ENCODE results near the gene TRIL. TPM values are rescaled to one million over a fixed set of nuclear protein-coding genes. Genes with fewer than 3 reads are reported as not detected.

TRIL gene
- total and polyA plus RNA-seq, 2 of the 13 experiments (the other 11 are each of a cell fraction or from before 2014, with no cell fraction given) = 0.18 to 0.40 TPM

DNA sequence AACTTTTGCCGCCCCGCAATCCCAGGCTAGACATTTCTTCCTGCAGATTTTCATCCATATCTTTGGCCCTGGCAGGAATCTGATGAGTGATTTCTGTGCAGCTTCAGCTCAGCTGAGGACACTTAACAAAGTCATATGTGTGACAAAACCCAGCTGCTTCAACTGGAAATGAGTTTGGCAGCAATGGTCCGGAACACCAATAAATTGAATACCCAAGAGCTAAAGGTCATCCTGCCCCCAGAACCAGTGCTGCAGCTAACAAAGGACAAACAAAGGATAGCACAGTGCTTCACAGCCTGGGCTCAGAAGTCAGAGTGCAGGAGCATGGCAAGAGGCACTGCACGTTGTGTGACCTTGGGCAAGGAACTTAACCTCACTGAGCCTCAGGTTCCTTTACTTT is 40.0 kb upstream of the TRIL start:
- intact Hi-C loops (cut with micrococcal nuclease; ENCODE audit: unreplicated experiment) (no loop called here), in situ Hi-C loops (cut with HindIII; ENCODE audit: extremely low pct_ligation_motif_present, low pct_unique_long_range_greater_than_20kb) (no loop called here)
- Histone ChIP-seq H3K27me3 (ENCODE audit: control insufficient read depth in 1 of 2, insufficient read depth in 2 of 2, low read length in 2 of 2) (no peaks in the 10 kb centered on the region), H3K27ac (ENCODE audit: extremely low read length, insufficient read depth, low read length) (peak overlapping the region; percentile 20), H3K4me2 (ENCODE audit: low read depth, low read length) (no peak overlapping the region), H2AFZ (ENCODE audit: low read length) (no peak overlapping the region), H4K20me1 (ENCODE audit: insufficient read depth, low read length) (no peaks in the 10 kb centered on the region), H3K9me3 (ENCODE audit: low read length) (no peaks in the 10 kb centered on the region), H3K36me3 (replicated peaks in 1 of 2; ENCODE audit: control insufficient read depth in 1 of 2, insufficient read depth in 2 of 2, low read length in 2 of 2) (no peaks in the 10 kb centered on the region), H3K9ac (ENCODE audit: insufficient read depth, low read depth, low read length) (no peak overlapping the region), H3K79me2 (ENCODE audit: insufficient read depth, low read length) (no peaks in the 10 kb centered on the region), H3K4me3 (replicated peaks in 1 of 3; ENCODE audit: insufficient read depth in 1 of 3, low read depth in 2 of 3, low read length in 3 of 3) (no peak overlapping the region), H3K4me1 (ENCODE audit: insufficient read depth, low read length) (peaks cover 14% of the 10 kb centered on the region)
- POLR2A ChIA-PET = interaction anchor here (1.1 kb wide), 1 partner anchor 41 kb away, joined by 3 read pairs; no protein-coding TSS in a partner anchor
- peak; percentile 89 for ATAC-seq
- DNase-seq (ENCODE audit: low spot score) = peak; percentile 26
- BruUV-seq (replicated peaks) = no TSS peak
- peak; percentile 62 for FAIRE-seq
- CTCF ChIA-PET (ENCODE audit: low intra/inter-chr PET ratio, low total read pairs) = no interaction called here
- WGBS (ENCODE audit: low lambda C conversion rate) = 63% methylated on average over 4 of the region's 4 CpGs
- no peak for TF ChIP-seq RFX5 (IDR thresholded peaks at IDR 0.05; ENCODE audit: low read depth, low read length)
- TF ChIP-seq ZNF703 (CRISPR knock-in tag; IDR thresholded peaks at IDR 0.05; ENCODE audit: borderline replicate concordance) = no peak
- no peak for TF ChIP-seq NAIF1 (CRISPR knock-in tag; IDR thresholded peaks at IDR 0.05; ENCODE audit: borderline replicate concordance)
- TF ChIP-seq, protein P1, sequence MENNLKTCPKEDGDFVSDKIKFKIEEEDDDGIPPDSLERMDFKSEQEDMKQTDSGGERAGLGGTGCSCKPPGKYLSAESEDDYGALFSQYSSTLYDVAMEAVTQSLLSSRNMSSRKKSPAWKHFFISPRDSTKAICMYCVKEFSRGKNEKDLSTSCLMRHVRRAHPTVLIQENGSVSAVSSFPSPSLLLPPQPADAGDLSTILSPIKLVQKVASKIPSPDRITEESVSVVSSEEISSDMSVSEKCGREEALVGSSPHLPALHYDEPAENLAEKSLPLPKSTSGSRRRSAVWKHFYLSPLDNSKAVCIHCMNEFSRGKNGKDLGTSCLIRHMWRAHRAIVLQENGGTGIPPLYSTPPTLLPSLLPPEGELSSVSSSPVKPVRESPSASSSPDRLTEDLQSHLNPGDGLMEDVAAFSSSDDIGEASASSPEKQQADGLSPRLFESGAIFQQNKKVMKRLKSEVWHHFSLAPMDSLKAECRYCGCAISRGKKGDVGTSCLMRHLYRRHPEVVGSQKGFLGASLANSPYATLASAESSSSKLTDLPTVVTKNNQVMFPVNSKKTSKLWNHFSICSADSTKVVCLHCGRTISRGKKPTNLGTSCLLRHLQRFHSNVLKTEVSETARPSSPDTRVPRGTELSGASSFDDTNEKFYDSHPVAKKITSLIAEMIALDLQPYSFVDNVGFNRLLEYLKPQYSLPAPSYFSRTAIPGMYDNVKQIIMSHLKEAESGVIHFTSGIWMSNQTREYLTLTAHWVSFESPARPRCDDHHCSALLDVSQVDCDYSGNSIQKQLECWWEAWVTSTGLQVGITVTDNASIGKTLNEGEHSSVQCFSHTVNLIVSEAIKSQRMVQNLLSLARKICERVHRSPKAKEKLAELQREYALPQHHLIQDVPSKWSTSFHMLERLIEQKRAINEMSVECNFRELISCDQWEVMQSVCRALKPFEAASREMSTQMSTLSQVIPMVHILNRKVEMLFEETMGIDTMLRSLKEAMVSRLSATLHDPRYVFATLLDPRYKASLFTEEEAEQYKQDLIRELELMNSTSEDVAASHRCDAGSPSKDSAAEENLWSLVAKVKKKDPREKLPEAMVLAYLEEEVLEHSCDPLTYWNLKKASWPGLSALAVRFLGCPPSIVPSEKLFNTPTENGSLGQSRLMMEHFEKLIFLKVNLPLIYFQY (CRISPR knock-in tag; IDR thresholded peaks at IDR 0.05; ENCODE audit: borderline replicate concordance) = no peak
- TF ChIP-seq AGO1 (IDR thresholded peaks at IDR 0.05; ENCODE audit: low read depth, low read length, poor library complexity, severe bottlenecking) = no peak
- no peak for TF ChIP-seq ZNF350 (CRISPR knock-in tag; IDR thresholded peaks at IDR 0.05; ENCODE audit: borderline replicate concordance, low read depth)
- peak; percentile 74; the same call in 1 of the 2 replicates for TF ChIP-seq ESRRA (CRISPR knock-in tag; IDR thresholded peaks at IDR 0.05; ENCODE audit: low read depth)
- TF ChIP-seq ZNF552 (CRISPR knock-in tag; IDR thresholded peaks at IDR 0.05; ENCODE audit: borderline replicate concordance) = no peak
- peak; percentile 44; the same call in 1 of the 2 replicates for TF ChIP-seq SOX13 (IDR thresholded peaks at IDR 0.05)
- TF ChIP-seq SOX13 (CRISPR knock-in tag; conservative IDR thresholded peaks at IDR 0.05 in 1 of 2, IDR thresholded peaks at IDR 0.05 in 1 of 2) = peak in 1 of 2 experiments; percentile 73; a peak in 2 of 4 replicates
- TF ChIP-seq, protein P2, sequence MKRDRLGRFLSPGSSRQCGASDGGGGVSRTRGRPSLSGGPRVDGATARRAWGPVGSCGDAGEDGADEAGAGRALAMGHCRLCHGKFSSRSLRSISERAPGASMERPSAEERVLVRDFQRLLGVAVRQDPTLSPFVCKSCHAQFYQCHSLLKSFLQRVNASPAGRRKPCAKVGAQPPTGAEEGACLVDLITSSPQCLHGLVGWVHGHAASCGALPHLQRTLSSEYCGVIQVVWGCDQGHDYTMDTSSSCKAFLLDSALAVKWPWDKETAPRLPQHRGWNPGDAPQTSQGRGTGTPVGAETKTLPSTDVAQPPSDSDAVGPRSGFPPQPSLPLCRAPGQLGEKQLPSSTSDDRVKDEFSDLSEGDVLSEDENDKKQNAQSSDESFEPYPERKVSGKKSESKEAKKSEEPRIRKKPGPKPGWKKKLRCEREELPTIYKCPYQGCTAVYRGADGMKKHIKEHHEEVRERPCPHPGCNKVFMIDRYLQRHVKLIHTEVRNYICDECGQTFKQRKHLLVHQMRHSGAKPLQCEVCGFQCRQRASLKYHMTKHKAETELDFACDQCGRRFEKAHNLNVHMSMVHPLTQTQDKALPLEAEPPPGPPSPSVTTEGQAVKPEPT (CRISPR knock-in tag; IDR thresholded peaks at IDR 0.05; ENCODE audit: low read depth) = no peak
- no peak for TF ChIP-seq AKAP8 (CRISPR knock-in tag; IDR thresholded peaks at IDR 0.05)
- TF ChIP-seq ZMYM3 (CRISPR knock-in tag; IDR thresholded peaks at IDR 0.05) = no peak
- no peak for TF ChIP-seq MIXL1 (CRISPR knock-in tag; IDR thresholded peaks at IDR 0.05)
- no peak for TF ChIP-seq PAX8 (CRISPR knock-in tag; IDR thresholded peaks at IDR 0.05; ENCODE audit: borderline replicate concordance)
- no peak for TF ChIP-seq ZNF501 (CRISPR knock-in tag; IDR thresholded peaks at IDR 0.05)
- no peak for TF ChIP-seq NFYB (CRISPR knock-in tag; IDR thresholded peaks at IDR 0.05)
- no peak for TF ChIP-seq NR2F1 (CRISPR knock-in tag; IDR thresholded peaks at IDR 0.05)
- TF ChIP-seq, protein P3, sequence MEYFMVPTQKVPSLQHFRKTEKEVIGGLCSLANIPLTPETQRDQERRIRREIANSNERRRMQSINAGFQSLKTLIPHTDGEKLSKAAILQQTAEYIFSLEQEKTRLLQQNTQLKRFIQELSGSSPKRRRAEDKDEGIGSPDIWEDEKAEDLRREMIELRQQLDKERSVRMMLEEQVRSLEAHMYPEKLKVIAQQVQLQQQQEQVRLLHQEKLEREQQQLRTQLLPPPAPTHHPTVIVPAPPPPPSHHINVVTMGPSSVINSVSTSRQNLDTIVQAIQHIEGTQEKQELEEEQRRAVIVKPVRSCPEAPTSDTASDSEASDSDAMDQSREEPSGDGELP (IDR thresholded peaks at IDR 0.05; ENCODE audit: borderline replicate concordance, low read depth) = no peak
- 0 out of 2 replicates have a peak, but pooled peaks have one; percentile 15 for TF ChIP-seq ZNF121 (CRISPR knock-in tag; IDR thresholded peaks at IDR 0.05)

All from HepG2 (cell line).